Measurements from ENCODE around the gene OR2T12. TPM values are rescaled to one million over a fixed set of nuclear protein-coding genes. Genes with fewer than 3 reads are reported as not detected.
"Not testable (repeated sequence)": the region's sequence is repeated elsewhere in the genome, so short reads cannot be mapped to it uniquely, and the experiment has no call there.

Gene OR2T12
- total RNA-seq, 1 donor from 2014 or later = not detected

GRCh38 chr1:248288391-248288790, 14.8 kb downstream of the OR2T12 start:
- Mint-ChIP-seq H3K4me1 (no peaks in the 10 kb centered on the region), H3K27me3 (ENCODE audit: insufficient read depth, low read depth) (no peaks in the 10 kb centered on the region), H3K9me3 (peaks cover 23% of the 10 kb centered on the region), H3K36me3 (no peaks in the 10 kb centered on the region), H3K4me3 (no peak overlapping the region), H3K27ac (no peak overlapping the region)
- H3K9ac ChIP-seq = no peak overlapping the region
- no peak overlapping the region for H2AFZ ChIP-seq (replicated peaks)
- H3K9me3 ChIP-seq (ENCODE audit: low read depth) = peaks cover 15% of the 10 kb centered on the region
- H3K79me2 ChIP-seq (ENCODE audit: low read depth) = no peaks in the 10 kb centered on the region
- no peaks in the 10 kb centered on the region for H3F3A ChIP-seq (ENCODE audit: low read depth)
- no peak overlapping the region for H3K4me2 ChIP-seq
- no peak overlapping the region for H3K4me3 ChIP-seq
- H3K4me1 ChIP-seq = no peaks in the 10 kb centered on the region
- no peak overlapping the region for H3K27ac ChIP-seq
- DNase-seq (ENCODE audit: low spot score) = no peak
- no peaks in the 10 kb centered on the region for H4K20me1 ChIP-seq (ENCODE audit: low read depth)
- no peaks in the 10 kb centered on the region for H3K36me3 ChIP-seq
- TF ChIP-seq EZH2phosphoT487 (IDR thresholded peaks at IDR 0.05) (no peak), EZH2 (IDR thresholded peaks at IDR 0.05) (no peak), CTCF (IDR thresholded peaks at IDR 0.05) (no peak)
- no peaks in the 10 kb centered on the region for H3K27me3 ChIP-seq

GRCh38 chr1:248277876-248278275, 25.3 kb downstream of the OR2T12 start, which contains the start of gene OR2T33:
TSS of gene OR2T33 (minus strand) at chr1:248277976. CDS start at chr1:248273814, 4,162 bp downstream.
- H4K20me1 ChIP-seq (ENCODE audit: low read depth) = no peaks in the 10 kb centered on the region
- H3K27ac ChIP-seq = no peak within 1 kb of the TSS
- H3K9me3 ChIP-seq (ENCODE audit: low read depth) = peaks cover 29% of the 10 kb centered on the region
- no peak within 1 kb of the TSS for H3K4me2 ChIP-seq
- no peaks in the 10 kb centered on the region for H3K4me1 ChIP-seq
- H3F3A ChIP-seq (ENCODE audit: low read depth) = no peaks in the 10 kb centered on the region
- no peak within 1 kb of the TSS for H3K27ac Mint-ChIP-seq
- H3K9ac ChIP-seq = no peak within 1 kb of the TSS
- H3K4me3 Mint-ChIP-seq = no peak within 1 kb of the TSS
- no peaks in the 10 kb centered on the region for H3K36me3 Mint-ChIP-seq
- H3K36me3 ChIP-seq = no peaks in the 10 kb centered on the region
- H3K27me3 ChIP-seq = no peaks in the 10 kb centered on the region
- H3K4me3 ChIP-seq = no peak within 1 kb of the TSS
- H3K9me3 Mint-ChIP-seq = peaks cover 25% of the 10 kb centered on the region
- no peaks in the 10 kb centered on the region for H3K79me2 ChIP-seq (ENCODE audit: low read depth)
- TF ChIP-seq CTCF (IDR thresholded peaks at IDR 0.05) (no peak), EZH2phosphoT487 (IDR thresholded peaks at IDR 0.05) (no peak), EZH2 (IDR thresholded peaks at IDR 0.05) (no peak)
- no peak for DNase-seq (ENCODE audit: low spot score)
- H3K27me3 Mint-ChIP-seq (ENCODE audit: insufficient read depth, low read depth) = no peaks in the 10 kb centered on the region
- H3K4me1 Mint-ChIP-seq = no peaks in the 10 kb centered on the region
- no peak within 1 kb of the TSS for H2AFZ ChIP-seq (replicated peaks)

GRCh38 chr1:248273225-248273624, 30.0 kb downstream of the OR2T12 start:
- peaks cover 21% of the 10 kb centered on the region for H3K9me3 ChIP-seq (ENCODE audit: low read depth)

GRCh38 chr1:248268178-248268577, 35.0 kb downstream of the OR2T12 start:
- H3F3A ChIP-seq (ENCODE audit: low read depth) = no peaks in the 10 kb centered on the region
- H4K20me1 ChIP-seq (ENCODE audit: low read depth) = no peaks in the 10 kb centered on the region
- peaks cover 41% of the 10 kb centered on the region for H3K9me3 ChIP-seq (ENCODE audit: low read depth)
- H3K79me2 ChIP-seq (ENCODE audit: low read depth) = no peaks in the 10 kb centered on the region
- H3K4me1 ChIP-seq = no peaks in the 10 kb centered on the region
- DNase-seq (ENCODE audit: low spot score) = no peak
- Mint-ChIP-seq H3K4me1 (no peaks in the 10 kb centered on the region), H3K9me3 (peaks cover 20% of the 10 kb centered on the region), H3K4me3 (no peak overlapping the region), H3K36me3 (no peaks in the 10 kb centered on the region), H3K27ac (no peak overlapping the region), H3K27me3 (ENCODE audit: insufficient read depth, low read depth) (peaks cover 4% of the 10 kb centered on the region)
- no peak overlapping the region for H3K9ac ChIP-seq
- no peak overlapping the region for H3K4me2 ChIP-seq
- H3K27ac ChIP-seq = no peak overlapping the region
- H3K4me3 ChIP-seq = no peak overlapping the region
- no peak overlapping the region for H2AFZ ChIP-seq (replicated peaks)
- H3K36me3 ChIP-seq = no peaks in the 10 kb centered on the region
- no peaks in the 10 kb centered on the region for H3K27me3 ChIP-seq
- no peak for TF ChIP-seq EZH2 (IDR thresholded peaks at IDR 0.05)
- no peak for TF ChIP-seq EZH2phosphoT487 (IDR thresholded peaks at IDR 0.05)
- TF ChIP-seq CTCF (IDR thresholded peaks at IDR 0.05) = no peak

More at GRCh38 chr1:248273225-248273624, 30.0 kb downstream of the OR2T12 start:
- not testable (repeated sequence) for H3K4me2 ChIP-seq; H3K27ac ChIP-seq; H3K27me3 ChIP-seq; H3K4me1 ChIP-seq; H3K4me3 ChIP-seq; H2AFZ ChIP-seq (replicated peaks); H3K9ac ChIP-seq; H3K4me1 Mint-ChIP-seq; H3K27me3 Mint-ChIP-seq (ENCODE audit: insufficient read depth, low read depth); H3K36me3 Mint-ChIP-seq; H3F3A ChIP-seq (ENCODE audit: low read depth); H3K4me3 Mint-ChIP-seq; H3K27ac Mint-ChIP-seq; DNase-seq (ENCODE audit: low spot score); H3K36me3 ChIP-seq; H3K79me2 ChIP-seq (ENCODE audit: low read depth); H4K20me1 ChIP-seq (ENCODE audit: low read depth)
- peaks cover 19% of the 10 kb centered on the region for H3K9me3 Mint-ChIP-seq

GRCh38 chr1:248259309-248259708, 43.9 kb downstream of the OR2T12 start:
- not testable (repeated sequence) for H3K4me1 Mint-ChIP-seq; H2AFZ ChIP-seq (replicated peaks); H3K36me3 Mint-ChIP-seq; H3K4me3 Mint-ChIP-seq; H3K27ac Mint-ChIP-seq; H3K4me1 ChIP-seq; H3K79me2 ChIP-seq (ENCODE audit: low read depth); H4K20me1 ChIP-seq (ENCODE audit: low read depth); H3K9ac ChIP-seq; DNase-seq (ENCODE audit: low spot score); H3K4me3 ChIP-seq; H3K36me3 ChIP-seq; H3K4me2 ChIP-seq; H3F3A ChIP-seq (ENCODE audit: low read depth); H3K27me3 Mint-ChIP-seq (ENCODE audit: insufficient read depth, low read depth); H3K27me3 ChIP-seq; H3K27ac ChIP-seq
- H3K9me3 Mint-ChIP-seq = peaks cover 25% of the 10 kb centered on the region
- H3K9me3 ChIP-seq (ENCODE audit: low read depth) = peaks cover 27% of the 10 kb centered on the region

Measured in neural progenitor cell (in vitro differentiated cells).